Mucosa of rectum (tissue), 2 donors: Measurements from ENCODE around the gene COL18A1.

Experiments
- H3K27ac ChIP-seq, 2 donors: one replicate each; pipeline ENCODE4 v1.7.0; 2013; ENCODE audit warnings: inconsistent platforms in 2 of 2, low read depth in 2 of 2, low read length in 2 of 2
- H3K27me3 ChIP-seq, 2 donors: one replicate each; pipeline ENCODE4 v1.7.0; 2013; ENCODE audit warnings: low read length in 2 of 2; ENCODE audit not compliant: control insufficient read depth in 2 of 2, insufficient read depth in 2 of 2
- H3K36me3 ChIP-seq, 2 donors: one replicate each; pipeline ENCODE4 v1.7.0; 2013; ENCODE audit warnings: low read length in 2 of 2; ENCODE audit not compliant: control insufficient read depth in 2 of 2, insufficient read depth in 2 of 2
- H3K4me1 ChIP-seq, 2 donors: one replicate each; pipeline ENCODE4 v1.7.0; 2013; ENCODE audit warnings: low read length in 2 of 2, mild to moderate bottlenecking in 1 of 2; ENCODE audit not compliant: control insufficient read depth in 2 of 2, insufficient read depth in 2 of 2
- H3K4me3 ChIP-seq, 2 donors: one replicate each; pipeline ENCODE4 v1.7.0; 2013; ENCODE audit warnings: low read length in 2 of 2
- H3K9ac ChIP-seq, 2 donors: one replicate each; pipeline ENCODE4 v1.7.0; 2013; ENCODE audit warnings: low read length in 2 of 2, low read depth in 1 of 2, mild to moderate bottlenecking in 1 of 2
- H3K9me3 ChIP-seq, 2 donors: one replicate each; pipeline ENCODE4 v1.7.0; 2013; ENCODE audit warnings: low read length in 2 of 2; ENCODE audit not compliant: control insufficient read depth in 2 of 2
- donor health status: healthy.
- donor health status: Normal muscosa, but diverticular disease.

COL18A1 gene

GRCh38 chr21:45404730-45405270 is at the start of gene COL18A1:
TSS of gene COL18A1 (plus strand) at chr21:45405165. CDS start at chr21:45405231, 66 bp downstream.
- Histone ChIP-seq H3K27me3 (peaks cover 21 to 22% of the 10 kb centered on the region in 2 donors), H3K36me3 (no peaks in the 10 kb centered on the region), H3K4me1 (peaks cover 2 to 5% of the 10 kb centered on the region in 2 donors), H3K9me3 (no peaks in the 10 kb centered on the region), H3K27ac (peak within 1 kb of the TSS in 1 of 2 donors; percentile 23), H3K4me3 (peak within 1 kb of the TSS; percentile 13 to 35), H3K9ac (peak within 1 kb of the TSS in 1 of 2 donors; percentile 43)

- Histone ChIP-seq H3K9me3 (no peaks in the 10 kb centered on the region), H3K27ac (no peak overlapping the region), H3K9ac (no peak overlapping the region), H3K4me1 (peaks cover 0 to 3% of the 10 kb centered on the region in 2 donors), H3K4me3 (no peak overlapping the region), H3K36me3 (no peaks in the 10 kb centered on the region), H3K27me3 (no peaks in the 10 kb centered on the region)
These were observed 49.4 kb upstream of the COL18A1 start for GRCh38 chr21:45355573-45355972.

DNA sequence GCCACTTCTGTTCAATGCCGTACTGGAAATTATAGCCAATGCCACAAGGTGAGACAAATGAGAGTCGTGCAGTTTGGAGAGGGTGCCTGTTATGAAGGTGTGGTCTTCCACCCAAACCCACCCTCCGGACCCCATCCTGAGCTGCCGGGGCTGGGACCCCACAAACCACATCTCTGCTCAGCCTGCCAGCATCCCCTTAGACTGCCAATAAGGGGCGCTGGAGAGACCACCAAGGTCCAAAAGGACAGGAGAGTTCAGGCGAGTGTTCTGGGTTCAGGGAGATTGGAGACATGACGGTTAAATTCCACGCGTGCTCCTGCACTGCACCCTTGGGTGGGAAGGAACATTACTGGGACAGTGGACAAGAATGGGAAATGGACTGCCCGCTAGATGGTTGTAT is 48.7 kb upstream of the COL18A1 start:
- peaks cover 0 to 3% of the 10 kb centered on the region in 2 donors for H3K4me1 ChIP-seq
- no peak overlapping the region for H3K27ac ChIP-seq
- H3K4me3 ChIP-seq = no peak overlapping the region
- no peaks in the 10 kb centered on the region for H3K9me3 ChIP-seq
- no peak overlapping the region for H3K9ac ChIP-seq
- H3K27me3 ChIP-seq = no peaks in the 10 kb centered on the region
- no peaks in the 10 kb centered on the region for H3K36me3 ChIP-seq

GRCh38 chr21:45356653-45357435 is 48.1 kb upstream of the COL18A1 start:
- peaks cover 0 to 3% of the 10 kb centered on the region in 2 donors for H3K4me1 ChIP-seq
- H3K36me3 ChIP-seq = no peaks in the 10 kb centered on the region
- H3K9me3 ChIP-seq = no peaks in the 10 kb centered on the region
- no peak overlapping the region for H3K9ac ChIP-seq
- H3K27me3 ChIP-seq = no peaks in the 10 kb centered on the region
- H3K4me3 ChIP-seq = no peak overlapping the region
- H3K27ac ChIP-seq = peak overlapping the region in 1 of 2 donors; percentile 61

- H3K9me3 ChIP-seq = no peaks in the 10 kb centered on the region
- H3K27ac ChIP-seq = peak overlapping the region; percentile 61 to 66
- no peak overlapping the region for H3K9ac ChIP-seq
- peaks cover 0 to 3% of the 10 kb centered on the region in 2 donors for H3K4me1 ChIP-seq
- H3K27me3 ChIP-seq = no peaks in the 10 kb centered on the region
- H3K36me3 ChIP-seq = no peaks in the 10 kb centered on the region
- no peak overlapping the region for H3K4me3 ChIP-seq
These were observed 47.3 kb upstream of the COL18A1 start for GRCh38 chr21:45357436-45358260.

GRCh38 chr21:45358261-45358670 is 46.7 kb upstream of the COL18A1 start:
- H3K4me3 ChIP-seq = no peak overlapping the region
- H3K36me3 ChIP-seq = no peaks in the 10 kb centered on the region
- no peaks in the 10 kb centered on the region for H3K27me3 ChIP-seq
- peak overlapping the region in 1 of 2 donors; percentile 61 for H3K27ac ChIP-seq
- H3K4me1 ChIP-seq = peaks cover 0 to 3% of the 10 kb centered on the region in 2 donors
- no peak overlapping the region for H3K9ac ChIP-seq
- H3K9me3 ChIP-seq = no peaks in the 10 kb centered on the region

DNA sequence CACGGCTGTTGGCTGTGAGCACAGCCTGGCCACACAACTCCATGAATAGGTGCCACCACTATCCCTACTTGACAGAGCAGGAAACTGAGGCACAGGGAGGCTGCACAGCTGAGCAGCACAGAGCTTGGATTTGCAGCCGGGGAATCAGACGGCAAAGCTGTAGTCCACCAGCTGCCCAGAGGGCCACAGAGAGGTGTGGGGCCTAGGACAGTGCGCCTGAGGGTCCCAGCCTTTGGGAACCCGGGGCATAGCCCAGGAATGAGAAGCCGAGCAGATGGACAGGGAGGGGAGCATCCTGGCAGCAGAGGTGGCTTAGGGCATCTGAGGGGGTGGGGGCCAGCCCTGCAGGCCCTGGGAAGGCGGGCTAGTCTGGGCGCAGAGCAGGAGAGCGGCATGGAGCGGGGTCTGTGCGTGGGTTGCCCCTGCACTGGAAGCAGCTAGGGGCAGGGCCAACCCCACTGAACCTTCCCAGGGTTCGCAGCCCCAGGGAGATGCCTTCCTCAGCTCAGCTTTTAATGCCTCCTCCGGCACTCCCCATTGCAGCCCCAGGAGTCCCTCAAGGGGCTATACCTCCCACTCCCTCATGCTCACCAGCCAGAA is 46.2 kb upstream of the COL18A1 start:
- H3K9me3 ChIP-seq = no peaks in the 10 kb centered on the region
- H3K27me3 ChIP-seq = no peaks in the 10 kb centered on the region
- no peak overlapping the region for H3K9ac ChIP-seq
- H3K36me3 ChIP-seq = no peaks in the 10 kb centered on the region
- H3K4me3 ChIP-seq = no peak overlapping the region
- no peak overlapping the region for H3K27ac ChIP-seq
- H3K4me1 ChIP-seq = peaks cover 0 to 7% of the 10 kb centered on the region in 2 donors

GRCh38 chr21:45359451-45360217 is 45.3 kb upstream of the COL18A1 start:
- Histone ChIP-seq H3K27me3 (no peaks in the 10 kb centered on the region), H3K9ac (no peak overlapping the region), H3K27ac (no peak overlapping the region), H3K4me1 (peaks cover 0 to 9% of the 10 kb centered on the region in 2 donors), H3K9me3 (no peaks in the 10 kb centered on the region), H3K4me3 (no peak overlapping the region), H3K36me3 (no peaks in the 10 kb centered on the region)
